Smooth muscle cell of the coronary artery (primary cell): Measurements from ENCODE around the gene IGFL2. TPM values are rescaled to one million over a fixed set of nuclear protein-coding genes. Genes with fewer than 3 reads are reported as not detected.

ENCODE experiments used
- total RNA-seq: library from RNA; depleted of rRNA; stranded (reverse); fragments of >200 nt; gene quantifications from 2 replicates; pipeline ENCODE4 v1.2.3, GENCODE V29; 2014; ENCODE audit warnings: low replicate concordance

Gene IGFL2
- not detected in 2 replicates for total RNA-seq

DNA sequence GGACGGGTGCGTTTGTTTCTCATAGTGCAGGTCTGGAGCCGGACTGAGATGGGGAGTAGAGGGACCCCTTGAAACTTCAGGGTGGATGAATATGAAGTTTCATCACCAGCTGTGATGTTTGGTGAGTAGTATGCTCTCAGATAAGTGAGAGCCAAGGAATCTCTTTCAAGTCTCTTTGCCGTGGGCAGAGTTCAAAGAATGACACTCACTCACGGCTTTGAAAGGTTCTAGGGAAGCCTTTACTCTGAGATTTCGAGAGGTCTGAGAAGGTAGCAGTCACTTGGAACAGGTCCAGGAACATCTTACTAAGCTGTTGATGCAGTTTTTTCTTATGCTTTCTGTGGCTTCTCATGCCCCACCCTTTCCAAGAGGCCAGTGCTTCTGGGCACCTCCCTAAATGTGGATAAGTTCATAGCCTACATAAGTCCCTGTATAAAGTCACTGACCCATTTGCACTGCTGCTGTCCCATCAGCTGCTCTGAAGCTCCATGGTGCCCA, at the start of gene IGFL2:
Gene IGFL2, plus strand, starts transcription at position 448 of the 498 bp plus-strand sequence. Its CDS starts 41 bp downstream, at position 489.

GRCh38 chr19:46124638-46125115, 23.4 kb upstream of the IGFL2 start, which contains the start of gene IGFL3:
Gene IGFL3 (minus strand): TSS chr19:46124688. CDS start chr19:46124649, 39 bp downstream.

Other genes starting within 250 kb of the IGFL2 start
- 0.94 and 1.1 TPM in 2 replicates for gene MYPOP, start 245.6 kb upstream of the IGFL2 start, total RNA-seq
- gene NANOS2, start 233.5 kb upstream of the IGFL2 start, total RNA-seq, result not detected in 2 replicates
- 0.23 and 1.2 TPM in 2 replicates for gene NOVA2, start 174.4 kb upstream of the IGFL2 start, total RNA-seq
- 6.0 and 6.4 TPM in 2 replicates for gene CCDC61, start 152.8 kb upstream of the IGFL2 start, total RNA-seq
- not detected in 2 replicates for gene PGLYRP1, start 125.2 kb upstream of the IGFL2 start, total RNA-seq
- gene IGFL4, start 107.2 kb upstream of the IGFL2 start, total RNA-seq, result under 0.01 TPM in 1 of 2 replicates, not detected in the other
- not detected in 2 replicates for gene IGFL3, start 23.6 kb upstream of the IGFL2 start, total RNA-seq
- gene IGFL1, start 81.5 kb downstream of the IGFL2 start, total RNA-seq, result not detected in 2 replicates
- 0.38 and 3.3 TPM in 2 replicates for gene HIF3A, start 148.8 kb downstream of the IGFL2 start, total RNA-seq
- gene PPP5C, start 198.8 kb downstream of the IGFL2 start, total RNA-seq, result 63.9 and 75.7 TPM in 2 replicates